ENCODE measurements around the gene ESRRA. TPM values are rescaled to one million over a fixed set of nuclear protein-coding genes. Genes with fewer than 3 reads are reported as not detected.

Gene ESRRA
- total and polyA plus RNA-seq, 9 of the 15 experiments (the other 6 are each of a cell fraction or from before 2014, with no cell fraction given), result 0.27 to 89.7 (median 23.7) TPM

GRCh38 chr11:64331569-64332371 lies 26.4 kb downstream of the ESRRA start:
- FAIRE-seq (peak; percentile 87), DNase-seq (ENCODE audit: extremely low read depth in 1 of 4, low spot score in 3 of 4) (peak; percentile 72 to 91 (median 74)), ATAC-seq (peak; percentile 77)
- H3K27me3 ChIP-seq (ENCODE audit: control insufficient read depth in 2 of 2, insufficient read depth in 2 of 2, low read length in 2 of 2), result no peaks in the 10 kb centered on the region
- peak overlapping the region; percentile 67 to 89 for H3K9ac ChIP-seq (ENCODE audit: insufficient read depth in 1 of 2, low read depth in 2 of 2, low read length in 2 of 2)
- WGBS (ENCODE audit: insufficient coverage, low coverage, missing lambda C conversion rate), result 26% methylated on average over 19 of the region's 20 CpGs
- no peaks in the 10 kb centered on the region for H3K79me2 ChIP-seq (ENCODE audit: control insufficient read depth, insufficient read depth, low read length)
- H3K4me3 ChIP-seq, result no peak overlapping the region
- in situ Hi-C loops (cut with MboI), result no loop called here
- ChIA-PET POLR2A (interaction anchor here (0.6 to 1.8 kb wide), 13 partner anchors 9 to 334 kb away, joined by 3 to 15 read pairs (median 4); partner anchors contain the start of genes ESRRA, PRDX5 and TRMT112), CTCF (ENCODE audit: low intra/inter-chr PET ratio) (interaction anchor here (1.3 kb wide), 1 partner anchor 14 kb away, joined by 4 read pairs; the partner anchor contains the start of genes PRDX5 and TRMT112)
- H3K9me3 ChIP-seq (replicated peaks; ENCODE audit: control insufficient read depth, insufficient read depth, low read depth, low read length), result no peaks in the 10 kb centered on the region; the same call in 1 of the 2 replicates
- H3K27ac ChIP-seq (ENCODE audit: extremely low read depth, low read depth, low read length), result peak overlapping the region; percentile 79
- H3K4me1 ChIP-seq (replicated peaks in 1 of 2; ENCODE audit: control insufficient read depth in 2 of 2, insufficient read depth in 2 of 2, low read length in 2 of 2), result peaks cover 32 to 48% of the 10 kb centered on the region in 2 experiments
- no peaks in the 10 kb centered on the region for H4K20me1 ChIP-seq (replicated peaks; ENCODE audit: control insufficient read depth, insufficient read depth, low read length)
- H3K4me2 ChIP-seq (ENCODE audit: insufficient read depth, low read length), result peak overlapping the region; percentile 72
- intact Hi-C loops (cut with micrococcal nuclease), result loop anchor here (1.0 kb wide), 1 partner anchor 14 kb away; the partner anchor contains the start of gene TRMT112
- peak overlapping the region; percentile 100 for H2AFZ ChIP-seq (ENCODE audit: low read depth, low read length)
- H3K9me1 ChIP-seq (ENCODE audit: control insufficient read depth, insufficient read depth, low read length), result no peaks in the 10 kb centered on the region
- H3K36me3 ChIP-seq (ENCODE audit: control insufficient read depth, insufficient read depth, low read length), result no peaks in the 10 kb centered on the region; the same call in 2 of the 3 replicates
- BruUV-seq (replicated peaks), result no TSS peak
- TF ChIP-seq PRDM10 (IDR thresholded peaks at IDR 0.05; ENCODE audit: partially characterized antibody), result no peak
- TF ChIP-seq KAT8 (IDR thresholded peaks at IDR 0.05; ENCODE audit: low read depth), result no peak
- peak; percentile 95 for TF ChIP-seq NFIC (IDR thresholded peaks at IDR 0.05)
- TF ChIP-seq TRIM24 (IDR thresholded peaks at IDR 0.05), result peak; percentile 55 to 79
- no peak for TF ChIP-seq HNRNPLL (IDR thresholded peaks at IDR 0.05; ENCODE audit: low read depth, low read length, poor library complexity, severe bottlenecking)
- TF ChIP-seq ZNF644 (tag; IDR thresholded peaks at IDR 0.05; ENCODE audit: low read depth), result no peak
- peak; percentile 15; the same call in 1 of the 2 replicates for TF ChIP-seq TAL1 (IDR thresholded peaks at IDR 0.05)
- TF ChIP-seq ERF (CRISPR knock-in tag; IDR thresholded peaks at IDR 0.05), result 0 out of 2 replicates have a peak, but pooled peaks have one; percentile 32
- no peak for TF ChIP-seq SRSF9 (IDR thresholded peaks at IDR 0.05; ENCODE audit: borderline replicate concordance, low read depth, low read length)
- peak; percentile 52; the same call in 1 of the 2 replicates for TF ChIP-seq HDAC8 (tag; IDR thresholded peaks at IDR 0.05)
- TF ChIP-seq, protein P1, sequence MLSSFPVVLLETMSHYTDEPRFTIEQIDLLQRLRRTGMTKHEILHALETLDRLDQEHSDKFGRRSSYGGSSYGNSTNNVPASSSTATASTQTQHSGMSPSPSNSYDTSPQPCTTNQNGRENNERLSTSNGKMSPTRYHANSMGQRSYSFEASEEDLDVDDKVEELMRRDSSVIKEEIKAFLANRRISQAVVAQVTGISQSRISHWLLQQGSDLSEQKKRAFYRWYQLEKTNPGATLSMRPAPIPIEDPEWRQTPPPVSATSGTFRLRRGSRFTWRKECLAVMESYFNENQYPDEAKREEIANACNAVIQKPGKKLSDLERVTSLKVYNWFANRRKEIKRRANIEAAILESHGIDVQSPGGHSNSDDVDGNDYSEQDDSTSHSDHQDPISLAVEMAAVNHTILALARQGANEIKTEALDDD (IDR thresholded peaks at IDR 0.05), result no peak; the same call in 1 of the 2 replicates
- TF ChIP-seq SIX5 (IDR thresholded peaks at IDR 0.05; ENCODE audit: borderline replicate concordance in 1 of 2, insufficient read depth in 1 of 2, low read depth in 1 of 2, low read length in 2 of 2), result no peak
- TF ChIP-seq ZC3H8 (IDR thresholded peaks at IDR 0.05), result peak; percentile 88; the same call in 1 of the 2 replicates
- TF ChIP-seq SMARCA5 (IDR thresholded peaks at IDR 0.05), result peak; percentile 96
- TF ChIP-seq NCOA1 (IDR thresholded peaks at IDR 0.05; ENCODE audit: low read depth), result peak; percentile 61; the same call in 1 of the 2 replicates
- TF ChIP-seq, protein P2, sequence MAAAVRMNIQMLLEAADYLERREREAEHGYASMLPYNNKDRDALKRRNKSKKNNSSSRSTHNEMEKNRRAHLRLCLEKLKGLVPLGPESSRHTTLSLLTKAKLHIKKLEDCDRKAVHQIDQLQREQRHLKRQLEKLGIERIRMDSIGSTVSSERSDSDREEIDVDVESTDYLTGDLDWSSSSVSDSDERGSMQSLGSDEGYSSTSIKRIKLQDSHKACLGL (CRISPR knock-in tag; IDR thresholded peaks at IDR 0.05; ENCODE audit: borderline replicate concordance, poor library complexity, severe bottlenecking), result no peak
